H1 (cell line): Measurements from ENCODE around the gene PPP4R1. TPM values are rescaled to one million over a fixed set of nuclear protein-coding genes. Genes with fewer than 3 reads are reported as not detected.

Experiments used
- CTCF ChIA-PET: fragments of 300-600 bp; sonication (Branson Sonifier 250); formaldehyde crosslinking; loops from one replicate; lab custom pipeline; 2021; ENCODE audit not compliant: partially characterized antibody; lab: Charles Lee
- POLR2A ChIA-PET: fragments of 300-600 bp; sonication (Branson Sonifier 250); formaldehyde crosslinking; loops from one replicate; lab custom pipeline; 2021; ENCODE audit warnings: inconsistent platforms; ENCODE audit not compliant: partially characterized antibody; lab: Charles Lee
- DNase-seq, 2 experiments: peaks; one replicate each; pipeline versions ENCODE4 v3.0.0 to v3.0.0-alpha.2; 2010 to 2022; ENCODE audit warnings: low spot score in 2 of 2, low read depth in 1 of 2, mixed read lengths in 1 of 2
- FAIRE-seq: peaks from 2 replicates; lab custom pipeline; 2011; peaks lifted over from hg19 to GRCh38; lab: Jason Lieb, UNC
- H2AFZ ChIP-seq: 2 replicates; pipeline ENCODE4 v1.8.1; 2012; ENCODE audit warnings: low read length, inconsistent platforms
- H2AK5ac ChIP-seq: 2 replicates; pipeline ENCODE4 v1.6.1; 2013; ENCODE audit warnings: low read depth, low read length
- H2BK120ac ChIP-seq: replicated peaks from 2 replicates; pipeline ENCODE3; 2013; ENCODE audit warnings: low read depth, low read length, inconsistent platforms
- H2BK12ac ChIP-seq: 2 replicates; pipeline ENCODE4 v1.6.1; 2013; ENCODE audit warnings: low read depth, low read length
- H2BK15ac ChIP-seq: 2 replicates; pipeline ENCODE4 v1.6.1; 2013; ENCODE audit warnings: low read length
- H2BK20ac ChIP-seq: 2 replicates; pipeline ENCODE4 v1.6.1; 2013; ENCODE audit warnings: low read length
- H2BK5ac ChIP-seq: 2 replicates; pipeline ENCODE4 v1.6.1; 2013; ENCODE audit warnings: low read depth, low read length
- H3K14ac ChIP-seq: 2 replicates; pipeline ENCODE4 v1.6.1; 2013; ENCODE audit warnings: inconsistent platforms; ENCODE audit not compliant: insufficient read length
- H3K18ac ChIP-seq: 2 replicates; pipeline ENCODE4 v1.6.1; 2013; ENCODE audit warnings: low read length; ENCODE audit errors: extremely low read depth
- H3K23ac ChIP-seq: 2 replicates; pipeline ENCODE4 v1.6.1; 2013; ENCODE audit warnings: inconsistent platforms; ENCODE audit not compliant: insufficient read length
- H3K23me2 ChIP-seq: 2 replicates; pipeline ENCODE4 v1.6.1; 2013; ENCODE audit warnings: low read depth, low read length
- H3K27ac ChIP-seq: 2 replicates; pipeline ENCODE4 v1.6.1; 2011; ENCODE audit warnings: low read depth, low read length, inconsistent platforms
- H3K27me3 ChIP-seq, 4 experiments: replicated peaks in 1 of 4; 1 replicate in 1 of 4; 2 replicates in 3 of 4; pipeline versions ENCODE4 v1.6.1 to v1.8.1; 2011 to 2013; ENCODE audit warnings: low read length in 3 of 4, mild to moderate bottlenecking in 3 of 4, inconsistent platforms in 2 of 4, mixed read lengths in 2 of 4, moderate library complexity in 1 of 4; ENCODE audit not compliant: control insufficient read depth in 3 of 4, insufficient read depth in 3 of 4; ENCODE audit errors: extremely low read depth in 1 of 4
- H3K36me3 ChIP-seq, 4 experiments: 2 replicates each; pipeline versions ENCODE4 v1.6.1 to v1.8.1; 2011 to 2013; ENCODE audit warnings: mild to moderate bottlenecking in 4 of 4, low read length in 3 of 4, moderate library complexity in 2 of 4, control low read depth in 1 of 4, inconsistent platforms in 1 of 4; ENCODE audit not compliant: insufficient read depth in 4 of 4, control insufficient read depth in 2 of 4
- H3K4ac ChIP-seq: replicated peaks from 2 replicates; pipeline ENCODE3; 2013; ENCODE audit warnings: low read length, low read depth, mixed read lengths, inconsistent platforms; ENCODE audit not compliant: insufficient read length
- H3K4me1 ChIP-seq, 4 experiments: replicated peaks in 1 of 4; 1 replicate in 1 of 4; 2 replicates in 3 of 4; pipeline versions ENCODE4 v1.6.1 to v1.8.1; 2011 to 2013; ENCODE audit warnings: low read length in 3 of 4, inconsistent platforms in 2 of 4, mixed read lengths in 1 of 4; ENCODE audit not compliant: insufficient read depth in 4 of 4, control insufficient read depth in 3 of 4
- H3K4me2 ChIP-seq, 2 experiments: 2 replicates each; pipeline versions ENCODE4 v1.6.1 to v1.8.1; 2011 to 2013; ENCODE audit warnings: low read depth in 2 of 2, low read length in 2 of 2, control low read depth in 1 of 2, inconsistent platforms in 1 of 2, mild to moderate bottlenecking in 1 of 2; ENCODE audit not compliant: insufficient read depth in 1 of 2
- H3K4me3 ChIP-seq, 4 experiments: fragments of 200-600, 300-600 bp in 1 of 4; sonication (generic), shearing (Covaris generic), sonication (Bioruptor Twin) in 1 of 4; 2 replicates each; pipeline versions ENCODE4 v1.5.1 to v1.8.1; 2011 to 2016; ENCODE audit warnings: low read length in 4 of 4, low read depth in 3 of 4, control low read depth in 2 of 4, inconsistent platforms in 2 of 4, mild to moderate bottlenecking in 2 of 4, mixed read lengths in 1 of 4, moderate library complexity in 1 of 4; ENCODE audit not compliant: insufficient read depth in 2 of 4; ENCODE audit errors: extremely low read depth in 1 of 4
- H3K56ac ChIP-seq: replicated peaks from 2 replicates; pipeline ENCODE3; 2013; ENCODE audit warnings: low read depth, mild to moderate bottlenecking, mixed read lengths, low read length, inconsistent platforms; ENCODE audit not compliant: insufficient read length
- H3K79me1 ChIP-seq: 2 replicates; pipeline ENCODE4 v1.6.1; 2013; ENCODE audit warnings: low read depth, low read length, control low read depth
- H3K79me2 ChIP-seq, 2 experiments: 2 replicates each; pipeline versions ENCODE4 v1.6.1 to v1.8.1; 2012 to 2013; ENCODE audit warnings: low read length in 2 of 2, mild to moderate bottlenecking in 2 of 2, inconsistent platforms in 1 of 2; ENCODE audit not compliant: insufficient read depth in 2 of 2, control insufficient read depth in 1 of 2
- H3K9ac ChIP-seq, 4 experiments: replicated peaks in 1 of 4; 1 replicate in 1 of 4; 2 replicates in 3 of 4; pipeline versions ENCODE4 v1.6.1 to v1.8.1; 2011 to 2013; ENCODE audit warnings: low read depth in 3 of 4, low read length in 3 of 4, control low read depth in 2 of 4, mild to moderate bottlenecking in 2 of 4, moderate library complexity in 2 of 4, inconsistent platforms in 1 of 4; ENCODE audit errors: extremely low read depth in 1 of 4
- H3K9me3 ChIP-seq, 2 experiments: 2 replicates each; pipeline versions ENCODE4 v1.6.1 to v1.8.1; 2012 to 2013; ENCODE audit warnings: mild to moderate bottlenecking in 2 of 2, moderate library complexity in 2 of 2, control low read depth in 1 of 2, inconsistent platforms in 1 of 2, low read depth in 1 of 2, low read length in 1 of 2, mixed read lengths in 1 of 2; ENCODE audit not compliant: insufficient read depth in 2 of 2
- H4K20me1 ChIP-seq, 2 experiments: replicated peaks in 1 of 2; 2 replicates each; pipeline versions ENCODE3 to v1.8.1; 2011 to 2013; ENCODE audit warnings: inconsistent platforms in 2 of 2, low read length in 2 of 2, mild to moderate bottlenecking in 1 of 2; ENCODE audit not compliant: insufficient read depth in 2 of 2, control insufficient read depth in 1 of 2
- H4K5ac ChIP-seq: 2 replicates; pipeline ENCODE4 v1.6.1; 2013; ENCODE audit warnings: low read length, low read depth, mixed read lengths, inconsistent platforms; ENCODE audit not compliant: insufficient read length
- H4K8ac ChIP-seq: 2 replicates; pipeline ENCODE4 v1.8.0; 2013; ENCODE audit warnings: mild to moderate bottlenecking, moderate library complexity, low read length, inconsistent platforms; ENCODE audit not compliant: insufficient read depth; ENCODE audit errors: extremely low read depth
- H4K91ac ChIP-seq: replicated peaks from 2 replicates; pipeline ENCODE3; 2013; ENCODE audit warnings: low read length, mixed read lengths, inconsistent platforms; ENCODE audit not compliant: insufficient read length
- BACH1 ChIP-seq: IDR thresholded peaks from 2 replicates; pipeline ENCODE4 v1.6.1; 2012; ENCODE audit warnings: low read length, improper control_type of control experiment
- CTBP2 ChIP-seq: IDR thresholded peaks from 2 replicates; pipeline ENCODE4 v1.7.0; 2011; ENCODE audit warnings: borderline replicate concordance, mild to moderate bottlenecking, moderate library complexity, mixed read lengths, low read length; ENCODE audit not compliant: insufficient read depth, insufficient read length
- EGR1 ChIP-seq: IDR thresholded peaks from 2 replicates; pipeline ENCODE4 v1.6.1; 2011; ENCODE audit warnings: low read depth, low read length, borderline replicate concordance
- GABPA ChIP-seq: IDR thresholded peaks from 2 replicates; pipeline ENCODE4 v1.6.1; 2011; ENCODE audit warnings: mild to moderate bottlenecking, low read length, moderate library complexity, borderline replicate concordance; ENCODE audit not compliant: insufficient read depth
- NRF1 ChIP-seq: IDR thresholded peaks from 2 replicates; pipeline ENCODE4 v1.6.1; 2011; ENCODE audit warnings: mild to moderate bottlenecking, low read depth, low read length, improper control_type of control experiment
- RAD21 ChIP-seq, 2 experiments: IDR thresholded peaks in 1 of 2; conservative IDR thresholded peaks in 1 of 2; 2 replicates each; pipeline ENCODE4 v1.6.1; 2011; ENCODE audit warnings: low read depth in 2 of 2, low read length in 2 of 2, improper control_type of control experiment in 1 of 2, inconsistent platforms in 1 of 2, mild to moderate bottlenecking in 1 of 2, moderate library complexity in 1 of 2
- RBBP5 ChIP-seq: IDR thresholded peaks from 2 replicates; pipeline ENCODE4 v1.7.1; 2012; ENCODE audit warnings: low read depth, mild to moderate bottlenecking, inconsistent platforms, low read length, moderate library complexity, borderline replicate concordance
- SP4 ChIP-seq: IDR thresholded peaks from 2 replicates; pipeline ENCODE4 v1.6.1; 2012; ENCODE audit warnings: low read length, inconsistent platforms
- TBP ChIP-seq: IDR thresholded peaks from 2 replicates; pipeline ENCODE4 v1.6.1; 2011; ENCODE audit warnings: low read depth, low read length, improper control_type of control experiment
- YY1 ChIP-seq: IDR thresholded peaks from 2 replicates; pipeline ENCODE4 v1.6.1; 2011; ENCODE audit warnings: low read depth, mild to moderate bottlenecking, low read length
- WGBS, 2 experiments: shearing (Covaris generic) in 1 of 2; methylation state at CpG; one replicate each; pipeline versions ENCODE4 v1.1.6 to v1.1.7; 2013 to 2015; ENCODE audit warnings: low lambda C conversion rate in 2 of 2, mixed read lengths in 2 of 2, inconsistent platforms in 1 of 2, low coverage in 1 of 2, missing lambda C conversion rate in 1 of 2; ENCODE audit not compliant: insufficient replicate concordance in 2 of 2, insufficient coverage in 1 of 2, insufficient read length in 1 of 2; ENCODE audit errors: extremely low coverage in 1 of 2, missing lambda C conversion rate in 1 of 2; 5-methylcytosine and 5-hydroxymethylcytosine counted together
- polyA plus RNA-seq, 7 experiments: library from polyadenylated mRNA; depleted of rRNA in 3 of 7; stranded (reverse) in 5 of 7; unstranded in 2 of 7; fragments of >200 nt in 5 of 7; fragments of 200-250 nt in 2 of 7; gene quantifications; 1 replicate in 5 of 7; 2 replicates in 1 of 7; 4 replicates in 1 of 7; pipeline versions ENCODE4 v1.2.1 to v1.2.3, GENCODE V29; 2011 to 2013; ENCODE audit warnings: missing spikeins in 2 of 7, mixed read lengths in 2 of 7
- total RNA-seq: library from RNA; stranded (reverse); fragmentation: NEBNext Ultra II Directional; extraction: Animal tissue kit (Norgen Biotek cat#: 25700); gene quantifications from 2 replicates; pipeline ENCODE4 v1.2.1, GENCODE V29; 2021

Gene PPP4R1
- total and polyA plus RNA-seq, 2 of the 8 experiments (the other 6 are each of a cell fraction or from before 2014, with no cell fraction given), result 67.4 to 96.1 TPM

GRCh38 chr18:9513971-9514512, 100.3 kb downstream of the PPP4R1 start:
- Histone ChIP-seq H3K14ac (no peak overlapping the region), H3K23ac (no peak overlapping the region), H3K56ac (no peak overlapping the region), H2BK15ac (no peak overlapping the region), H3K18ac (no peak overlapping the region), H3K9me3 (no peaks in the 10 kb centered on the region), H3K79me2 (peaks cover 0 to 23% of the 10 kb centered on the region in 2 experiments; a peak in 2 of 4 replicates), H2AFZ (no peak overlapping the region), H3K27ac (no peak overlapping the region), H2AK5ac (no peak overlapping the region), H3K4me1 (0 out of 7 replicates have a peak, but pooled peaks cover 0 to 3% (median 0%) of the 10 kb centered on the region in 4 experiments), H3K4me3 (no peak overlapping the region), H2BK20ac (no peak overlapping the region), H3K36me3 (peaks cover 3 to 15% (median 6%) of the 10 kb centered on the region in 4 experiments; a peak in 7 of 8 replicates), H4K91ac (no peak overlapping the region), H3K4me2 (no peak overlapping the region), H4K8ac (no peak overlapping the region), H3K9ac (no peak overlapping the region), H3K4ac (no peak overlapping the region), H3K23me2 (no peaks in the 10 kb centered on the region), H4K5ac (no peak overlapping the region), H4K20me1 (peaks cover 0 to 2% of the 10 kb centered on the region in 2 experiments), H3K27me3 (no peaks in the 10 kb centered on the region), H2BK5ac (no peak overlapping the region), H3K79me1 (no peaks in the 10 kb centered on the region), H2BK12ac (no peak overlapping the region), H2BK120ac (no peak overlapping the region)
- DNase-seq (no peak), FAIRE-seq (no peak)
- TF ChIP-seq CTBP2, result no peak
- no peak for TF ChIP-seq YY1
- no peak for TF ChIP-seq NRF1
- no peak for TF ChIP-seq TBP
- TF ChIP-seq RBBP5, result no peak
- TF ChIP-seq GABPA, result no peak
- TF ChIP-seq RAD21 (IDR thresholded peaks at IDR 0.05 in 1 of 2, conservative IDR thresholded peaks at IDR 0.05 in 1 of 2; ENCODE audit: low read depth in 2 of 2, low read length in 2 of 2), result no peak
- no peak for TF ChIP-seq BACH1
- TF ChIP-seq EGR1, result no peak
- TF ChIP-seq SP4, result no peak
- ChIA-PET CTCF (interaction anchor here (0.6 to 1.7 kb wide), 12 partner anchors 9 to 533 kb away, joined by 3 to 6 read pairs (median 4); no protein-coding TSS in a partner anchor), POLR2A (no interaction called here)
- 96% methylated on average over 6 of the region's 6 CpGs; no CpG with 5 or more reads in 1 of the 2 experiments for WGBS, 2 experiments
